GM18873 (cell line): Measurements from ENCODE around the gene GPN3.
"Not testable (repeated sequence)": the region's sequence is repeated elsewhere in the genome, so short reads cannot be mapped to it uniquely, and the experiment has no call there.

Experiments
- ATAC-seq: cut with Tn5 transposase; IDR thresholded peaks from one replicate; pipeline ENCODE4 v1.9.1; 2021; ENCODE audit warnings: mild to moderate bottlenecking, moderate library complexity, moderate number of reproducible peaks; ENCODE audit not compliant: unreplicated experiment, low FRiP score

Gene GPN3

DNA sequence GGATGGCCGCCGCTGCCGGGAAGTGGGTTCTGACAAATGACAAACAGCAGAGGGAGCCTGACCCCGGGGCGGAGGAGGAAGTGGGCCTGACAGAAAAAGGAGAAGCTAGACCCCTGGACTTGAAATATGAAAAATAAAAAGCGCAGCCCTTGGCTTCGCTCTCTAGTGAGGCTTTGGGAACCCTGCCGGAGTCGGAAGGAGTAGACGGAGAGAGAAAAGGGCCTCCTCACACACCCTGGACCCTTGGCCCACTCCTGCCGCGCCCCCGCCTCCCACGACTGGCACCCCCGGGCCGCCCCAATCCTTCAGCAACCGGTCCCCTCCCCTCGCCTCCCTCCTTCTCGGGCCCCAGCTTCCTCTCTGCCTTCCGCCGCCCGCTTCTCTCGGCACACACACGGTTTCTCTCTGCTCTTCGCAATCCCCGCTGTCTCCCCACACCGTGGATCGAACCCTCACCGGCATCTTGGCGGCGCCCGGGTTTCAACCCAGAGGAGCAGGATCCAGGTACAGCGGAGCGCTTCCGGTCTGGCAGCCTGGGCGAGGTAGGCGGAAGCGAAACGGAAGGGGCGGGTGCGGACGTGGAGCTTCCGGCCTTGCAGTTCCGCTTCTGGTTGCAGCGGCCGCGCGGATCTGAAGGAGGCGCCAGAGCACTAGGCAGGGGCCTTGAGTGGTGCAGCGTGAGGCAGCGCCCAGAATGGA lies 18.1 kb downstream of the GPN3 start, which contains the start of gene ARPC3:
ARPC3 (minus strand) TSS at position 539 of the 699 bp plus-strand sequence; CDS start at position 462, 77 bp downstream.
- peak; percentile 82 for ATAC-seq

DNA sequence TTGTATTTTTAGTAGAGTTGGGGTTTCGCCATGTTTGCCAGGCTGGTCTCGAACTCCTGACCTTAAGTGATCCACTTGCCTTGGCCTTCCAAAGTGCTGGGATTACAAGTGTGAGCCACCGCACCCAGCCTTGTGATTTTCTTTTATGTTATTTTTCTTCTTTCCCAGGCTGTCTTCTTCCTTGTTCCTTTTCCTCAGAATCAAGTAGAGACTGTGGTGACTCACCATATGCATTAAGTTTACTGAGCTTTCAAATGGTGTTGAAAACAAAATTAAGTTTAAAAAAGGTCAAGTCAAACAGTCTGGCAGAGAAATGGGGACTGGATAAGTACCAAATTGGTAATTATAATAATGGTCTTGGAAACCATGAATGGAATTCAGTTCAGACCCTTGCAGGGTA lies 23.6 kb downstream of the GPN3 start:
- ATAC-seq, result no peak

DNA sequence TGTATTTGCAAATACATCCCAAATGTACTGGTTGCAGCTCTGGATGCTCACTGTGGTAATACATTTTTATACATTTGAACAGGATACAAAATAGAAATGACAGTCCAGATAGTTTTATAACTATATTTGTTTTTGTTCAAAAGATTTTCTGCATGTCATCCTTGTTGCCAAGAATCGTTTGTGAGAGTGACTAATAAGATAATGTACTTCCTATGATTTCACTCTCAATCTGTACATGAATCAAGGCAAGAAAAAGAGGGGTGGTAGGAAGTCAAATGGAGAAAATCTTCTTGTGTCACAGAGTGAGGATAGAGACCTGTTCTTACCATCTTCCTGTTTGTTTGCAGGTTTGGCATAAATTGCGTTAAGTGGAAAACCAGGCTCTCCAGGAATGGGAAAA lies 31.8 kb downstream of the GPN3 start:
- ATAC-seq, result no peak

DNA sequence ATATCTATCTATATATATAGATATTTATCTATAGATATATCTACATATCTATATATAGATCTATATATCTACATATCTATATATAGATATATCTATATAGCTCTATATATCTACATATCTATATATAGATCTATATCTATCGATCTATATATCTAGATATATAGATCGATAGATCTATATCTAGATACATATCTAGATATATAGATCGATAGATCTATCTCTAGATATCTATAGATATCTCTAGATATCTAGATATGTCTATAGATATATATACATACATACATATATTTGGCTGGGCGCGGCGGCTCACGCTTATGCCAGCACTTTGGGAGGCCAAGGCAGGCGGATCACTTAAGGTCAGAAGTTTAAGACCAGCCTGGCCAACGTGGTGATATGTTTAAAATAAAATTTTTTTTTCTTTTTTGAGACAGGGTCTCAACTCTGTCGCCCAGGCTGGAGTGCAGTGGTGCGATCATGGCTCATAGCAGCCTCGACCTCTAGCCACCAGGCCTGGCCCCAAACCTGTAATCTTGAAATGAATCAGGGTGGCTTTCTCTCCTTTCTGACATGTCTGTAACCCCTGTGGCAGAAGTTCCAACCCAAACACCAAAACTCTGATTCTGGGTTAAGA lies 36.0 kb downstream of the GPN3 start:
- ATAC-seq, result peak; percentile 12

DNA sequence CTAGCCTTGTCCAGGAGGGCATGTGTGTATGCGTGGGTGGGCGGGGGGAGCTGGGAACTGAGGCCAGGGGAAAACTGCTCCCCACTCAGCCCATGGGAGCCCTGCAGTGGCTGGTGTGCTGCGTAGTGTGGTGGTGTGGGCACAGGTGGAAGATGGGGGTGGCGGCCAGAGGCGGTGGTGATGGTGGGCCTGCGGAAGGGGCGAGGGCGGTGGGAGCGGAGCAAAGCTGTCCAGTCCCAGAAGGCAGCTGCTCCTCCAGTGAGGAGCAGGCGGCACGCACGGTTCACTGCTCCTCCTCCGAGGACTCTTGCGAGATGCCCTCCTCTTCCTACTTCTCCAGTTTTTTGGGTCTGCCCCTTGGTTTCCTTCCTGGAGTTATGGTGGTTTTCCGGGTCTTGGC lies 38.4 kb downstream of the GPN3 start:
- ATAC-seq, result not testable (repeated sequence)

DNA sequence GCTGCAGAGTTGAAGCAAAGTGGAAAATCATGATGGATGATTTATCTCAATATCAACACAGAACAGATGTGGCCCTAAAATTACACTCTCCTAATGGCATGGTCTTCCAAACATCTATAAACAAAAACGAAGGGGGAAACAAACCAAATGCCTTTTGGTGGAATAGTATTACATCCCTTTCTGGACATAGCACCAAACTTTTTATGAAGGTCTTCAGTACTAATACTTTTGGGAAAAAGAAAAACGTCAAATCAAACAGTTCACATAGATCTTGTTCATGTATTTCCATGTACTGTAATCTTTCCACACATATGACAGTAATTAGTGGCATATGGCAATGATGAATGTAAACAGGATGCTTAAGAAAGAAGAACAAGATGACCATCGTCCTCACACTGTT lies 41.7 kb downstream of the GPN3 start:
- no peak for ATAC-seq

DNA sequence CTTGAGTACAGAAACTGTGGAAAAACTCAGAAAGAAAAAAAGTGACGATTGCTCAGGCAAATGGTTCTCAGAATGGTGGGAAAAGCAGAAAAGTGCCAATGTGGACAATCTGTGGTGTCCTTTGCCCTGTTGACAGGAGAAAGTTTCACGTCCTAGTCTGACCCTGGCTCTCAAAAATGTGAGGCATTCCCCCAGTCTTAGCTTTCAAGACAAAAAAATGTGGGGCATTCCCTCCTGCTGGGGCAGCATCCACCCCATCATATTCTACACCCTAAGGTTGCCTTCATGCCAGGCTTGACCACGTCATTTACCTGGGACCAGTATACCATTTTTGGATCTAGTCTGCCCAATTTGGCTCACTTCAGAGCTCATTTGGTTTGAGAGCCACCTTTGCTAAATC lies 43.8 kb downstream of the GPN3 start:
- no peak for ATAC-seq

DNA sequence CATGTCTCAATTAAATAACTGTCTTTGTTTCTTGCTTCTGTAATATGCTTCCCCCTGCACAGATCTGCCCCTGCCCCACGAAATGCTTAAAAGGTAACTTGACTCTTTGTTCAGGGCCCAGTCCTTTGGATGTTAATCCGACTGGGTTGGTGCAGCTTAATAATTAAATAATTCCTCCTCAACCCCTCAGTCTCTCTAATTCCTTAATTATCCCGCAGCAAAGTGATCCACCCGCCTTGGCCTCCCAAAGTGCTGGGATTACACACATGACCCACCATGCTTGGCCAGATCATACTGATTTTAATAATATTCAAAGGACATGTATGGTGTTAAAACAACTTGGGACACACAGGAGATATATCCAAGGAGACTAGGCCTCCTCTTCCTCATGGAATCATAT lies 46.4 kb downstream of the GPN3 start:
- ATAC-seq, result no peak

DNA sequence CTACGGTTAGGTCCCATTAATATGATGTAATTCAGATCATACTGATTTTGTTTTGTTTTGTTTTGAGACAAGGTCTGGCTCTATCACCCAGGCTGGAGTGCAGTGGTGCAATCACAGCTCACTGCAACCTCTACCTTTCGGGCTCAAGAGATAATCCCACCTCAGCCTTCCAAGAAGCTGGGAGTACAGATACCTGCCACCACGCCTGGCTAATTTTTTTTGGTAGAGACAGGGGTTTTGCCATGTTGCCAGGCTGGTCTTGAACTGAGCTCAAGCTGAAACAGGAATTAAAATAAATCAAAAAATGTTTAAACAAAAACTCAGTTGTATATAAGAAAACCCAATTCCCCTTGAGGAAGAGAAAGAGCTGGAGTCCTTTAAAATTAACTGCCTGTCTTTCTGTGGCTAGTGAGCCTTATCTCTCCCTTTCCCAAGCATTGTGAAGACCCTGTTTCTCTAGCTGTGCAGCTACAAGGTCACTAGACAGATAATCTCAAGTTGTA lies 46.8 kb downstream of the GPN3 start:
- ATAC-seq, result no peak

DNA sequence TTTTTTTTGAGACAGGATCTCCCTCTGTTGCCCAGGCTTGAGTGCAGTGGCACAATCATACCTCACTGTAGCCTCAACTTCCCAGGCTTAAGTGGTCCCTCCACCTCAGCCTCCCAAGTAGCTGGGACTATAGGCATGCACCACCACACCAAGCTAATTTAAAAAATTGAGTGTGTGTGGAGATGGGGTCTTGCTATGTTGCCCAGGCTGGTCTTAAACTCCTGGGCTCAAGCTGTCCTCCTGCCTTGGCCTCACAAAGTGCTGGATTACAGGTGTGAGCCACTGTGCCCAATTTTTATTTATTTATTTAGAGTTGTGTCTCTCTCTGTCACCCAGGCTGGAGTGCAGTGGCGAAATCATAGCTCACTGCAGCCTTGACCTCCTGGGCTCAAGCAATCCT lies 47.4 kb downstream of the GPN3 start:
- ATAC-seq, result not testable (repeated sequence)

DNA sequence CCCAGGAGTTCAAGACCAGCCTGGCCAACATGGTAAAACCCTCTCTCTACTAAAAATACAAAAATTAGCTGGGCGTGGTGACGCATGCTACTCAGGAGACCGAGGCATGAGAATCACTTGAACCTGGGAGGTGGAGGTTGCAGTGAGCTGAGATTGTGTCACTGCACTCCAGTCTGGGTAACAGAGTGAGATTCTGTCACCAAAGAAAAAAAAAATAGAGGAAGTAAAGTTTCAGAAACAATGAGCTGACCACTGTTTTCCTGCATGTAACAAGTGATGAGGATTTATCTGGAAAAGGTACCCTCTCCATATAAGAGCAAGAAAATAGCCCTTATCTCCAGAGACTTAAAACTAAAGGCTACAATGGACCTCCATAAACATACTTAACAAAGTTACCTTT lies 50.9 kb downstream of the GPN3 start:
- ATAC-seq, result not testable (repeated sequence)

DNA sequence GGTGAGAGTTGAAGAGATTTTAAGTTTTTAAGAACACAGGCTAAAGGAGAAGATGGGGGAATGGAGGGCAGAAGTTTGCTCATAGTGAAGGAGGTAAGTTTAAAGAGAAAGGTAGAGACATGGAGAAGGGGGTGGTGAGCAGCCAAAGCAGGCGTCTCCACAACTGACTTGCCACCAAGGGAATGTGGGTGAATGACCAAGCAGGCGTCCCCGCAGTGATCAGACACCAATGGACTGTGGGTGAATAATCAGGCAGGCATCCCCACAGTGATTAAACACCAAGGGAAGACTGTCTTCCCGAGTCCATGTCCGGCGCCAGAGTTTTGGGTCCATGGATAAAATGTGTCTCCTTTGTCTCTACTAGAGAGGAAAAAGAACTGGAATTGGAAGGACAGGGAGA lies 58.0 kb downstream of the GPN3 start:
- ATAC-seq, result not testable (repeated sequence)

DNA sequence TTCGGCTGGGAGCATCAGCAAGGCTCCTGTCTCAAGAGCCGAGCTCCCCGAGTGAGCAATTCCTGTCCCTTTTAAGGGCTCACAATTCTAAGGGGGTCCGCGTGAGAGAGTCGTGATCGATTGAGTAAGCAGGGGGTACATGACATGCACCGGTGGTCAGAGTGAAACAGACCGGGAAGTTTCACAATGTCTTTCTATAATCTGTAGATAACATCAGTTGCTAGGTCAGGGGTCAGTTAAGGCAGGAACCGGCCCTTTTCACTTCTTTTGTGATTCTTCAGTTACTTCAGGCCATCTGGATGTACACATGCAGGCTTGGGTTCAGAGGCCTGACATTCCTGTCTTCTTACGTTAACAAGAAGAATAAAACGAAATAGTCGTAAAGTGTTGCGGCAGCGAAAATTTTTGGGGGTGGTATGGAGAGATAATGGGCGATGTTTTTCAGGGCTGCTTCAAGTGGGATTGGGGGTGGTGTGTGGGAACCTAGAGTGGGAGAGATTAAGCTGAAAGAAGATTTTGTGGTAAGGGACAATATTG lies 62.9 kb downstream of the GPN3 start:
- ATAC-seq, result not testable (repeated sequence)

DNA sequence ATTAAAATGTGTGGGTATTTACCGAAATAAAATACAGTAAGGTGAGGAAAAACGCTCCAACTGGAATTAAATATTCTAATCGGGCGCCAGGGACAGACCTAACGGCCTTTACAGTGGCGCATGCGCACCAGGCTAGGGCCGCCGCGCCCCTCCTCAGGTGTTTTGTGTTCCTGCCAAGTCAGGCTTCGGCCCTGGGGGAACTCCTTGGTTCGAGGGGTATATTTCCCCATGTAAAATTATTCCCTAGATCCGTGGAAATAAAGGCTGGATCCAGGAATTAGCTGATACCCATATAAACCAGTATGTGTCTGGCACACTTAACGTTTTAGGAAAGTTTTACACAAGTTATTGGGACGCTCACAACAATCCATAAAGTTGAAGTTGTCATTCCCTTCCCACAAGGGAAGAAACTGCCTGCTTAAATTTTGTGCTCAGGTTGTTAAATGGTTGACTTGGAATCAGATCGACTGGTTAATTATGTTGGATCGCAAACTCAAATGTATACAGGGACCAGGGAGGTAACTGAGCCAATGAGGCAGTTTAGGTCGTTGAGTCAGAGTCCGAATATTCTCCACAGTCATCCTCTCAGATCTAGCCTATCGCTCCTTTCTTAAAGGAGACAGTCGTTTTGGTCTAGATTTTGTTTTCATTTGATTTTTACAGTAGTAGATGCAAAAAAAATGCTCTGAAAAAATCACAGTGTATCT lies 63.9 kb downstream of the GPN3 start:
- ATAC-seq, result peak; percentile 22

DNA sequence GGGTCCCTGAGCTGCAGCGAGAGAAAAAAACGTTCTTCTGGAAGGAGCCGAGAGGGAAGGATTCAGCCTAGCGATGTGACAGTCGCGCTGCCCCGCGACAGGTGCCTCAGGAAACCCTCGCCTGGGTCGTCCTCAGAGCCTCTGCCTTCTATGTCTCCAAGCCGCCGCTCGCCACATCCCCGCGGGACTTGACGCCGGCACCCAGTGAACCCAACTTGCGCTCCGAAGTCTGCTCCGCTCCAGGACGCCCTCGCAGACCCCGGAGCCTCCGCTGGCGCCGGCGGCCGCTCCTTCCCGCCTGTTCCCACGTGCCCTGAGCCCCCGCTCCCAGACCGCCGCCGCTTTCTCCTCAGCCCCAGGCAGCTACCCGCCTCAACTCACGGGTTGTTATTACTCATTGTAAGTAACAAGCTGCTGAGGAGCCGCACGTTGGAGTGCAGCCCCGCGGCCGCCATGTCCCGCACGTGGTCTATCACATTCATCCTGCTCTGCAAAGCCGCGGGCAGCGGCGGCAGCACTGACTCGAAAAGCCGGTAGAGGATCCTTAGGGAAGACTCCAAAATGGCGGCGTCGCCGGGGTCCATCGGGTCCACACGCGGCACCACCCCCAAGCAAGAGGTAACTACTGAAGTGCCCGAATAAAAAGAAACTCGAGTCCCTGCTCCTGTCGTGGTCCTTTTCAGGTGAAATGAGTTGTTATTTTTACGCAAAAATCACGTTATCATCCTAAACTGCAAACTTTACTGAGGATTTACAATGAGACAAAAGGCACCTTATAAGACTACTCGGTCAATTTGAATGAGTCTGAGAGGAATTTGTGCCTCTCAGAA lies 64.7 kb downstream of the GPN3 start, which contains the start of gene ANAPC7:
ANAPC7 (minus strand) TSS at position 563 of the 830 bp plus-strand sequence; CDS start at position 482, 81 bp downstream.
- peak; percentile 64 for ATAC-seq
